RWPE1 (cell line): ENCODE data around the gene TNFRSF21.

Experiments
- CTCF ChIA-PET: fragments of 350-600 bp; sonication (Branson Sonifier 250); formaldehyde crosslinking; extraction: SDS; loops from one replicate; lab custom pipeline; 2021; lab: Yijun Ruan, JAX
- POLR2A ChIA-PET: fragments of 400-600 bp; formaldehyde crosslinking; extraction: SDS; loops from one replicate; lab custom pipeline; 2020; ENCODE audit warnings: antibody characterized with exemption; ENCODE audit not compliant: low non-redundant PET; lab: Yijun Ruan, JAX
- DNase-seq: peaks from one replicate; pipeline ENCODE4 v3.0.0; 2012; ENCODE audit warnings: low spot score
- H3K27ac ChIP-seq: fragments of 450-650 bp; 2 replicates; pipeline ENCODE4 v1.5.1; 2017
- TF ChIP-seq, protein P1 (sequence below): fragments of 450-650 bp; conservative IDR thresholded peaks from 2 replicates; pipeline ENCODE4 v1.5.1; 2017; ENCODE audit warnings: low read depth, mild to moderate bottlenecking

The TNFRSF21 gene

DNA sequence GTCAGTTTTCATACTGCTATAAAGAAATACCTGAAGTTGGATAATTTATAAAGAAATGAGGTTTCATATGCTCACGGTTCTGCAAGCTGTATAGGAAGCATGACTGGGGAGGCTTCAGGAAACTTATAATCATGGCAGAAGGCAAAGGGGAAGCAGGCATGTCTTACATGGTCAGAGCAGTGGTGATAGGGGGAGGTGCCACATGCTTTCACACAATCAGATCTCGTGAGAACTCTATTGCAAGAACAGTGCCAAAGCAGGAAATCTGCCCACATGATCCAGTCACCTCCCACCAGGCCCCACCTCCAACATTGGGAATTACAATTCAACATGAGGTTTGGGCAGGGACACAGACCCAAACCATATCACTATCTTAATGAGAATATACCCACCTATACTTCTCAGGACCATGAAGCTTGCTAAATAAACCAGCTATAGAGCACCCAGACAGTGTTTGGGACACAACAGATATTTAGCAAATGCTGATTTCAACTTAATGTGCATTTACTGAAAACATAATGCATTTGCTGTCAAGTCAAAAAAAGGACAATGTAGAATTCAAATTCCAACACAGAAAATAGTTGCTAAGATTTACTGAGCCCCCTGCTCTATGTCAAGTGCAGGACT is 63.8 kb downstream of the TNFRSF21 start:
- 0 out of 2 replicates have a peak overlapping the region, but pooled peaks have one; percentile 31 for H3K27ac ChIP-seq
- POLR2A ChIA-PET = no interaction called here
- CTCF ChIA-PET = interaction anchor here (0.6 kb wide), 1 partner anchor 1154 kb away, joined by 3 read pairs; no protein-coding TSS in a partner anchor
- TF ChIP-seq, protein P1, sequence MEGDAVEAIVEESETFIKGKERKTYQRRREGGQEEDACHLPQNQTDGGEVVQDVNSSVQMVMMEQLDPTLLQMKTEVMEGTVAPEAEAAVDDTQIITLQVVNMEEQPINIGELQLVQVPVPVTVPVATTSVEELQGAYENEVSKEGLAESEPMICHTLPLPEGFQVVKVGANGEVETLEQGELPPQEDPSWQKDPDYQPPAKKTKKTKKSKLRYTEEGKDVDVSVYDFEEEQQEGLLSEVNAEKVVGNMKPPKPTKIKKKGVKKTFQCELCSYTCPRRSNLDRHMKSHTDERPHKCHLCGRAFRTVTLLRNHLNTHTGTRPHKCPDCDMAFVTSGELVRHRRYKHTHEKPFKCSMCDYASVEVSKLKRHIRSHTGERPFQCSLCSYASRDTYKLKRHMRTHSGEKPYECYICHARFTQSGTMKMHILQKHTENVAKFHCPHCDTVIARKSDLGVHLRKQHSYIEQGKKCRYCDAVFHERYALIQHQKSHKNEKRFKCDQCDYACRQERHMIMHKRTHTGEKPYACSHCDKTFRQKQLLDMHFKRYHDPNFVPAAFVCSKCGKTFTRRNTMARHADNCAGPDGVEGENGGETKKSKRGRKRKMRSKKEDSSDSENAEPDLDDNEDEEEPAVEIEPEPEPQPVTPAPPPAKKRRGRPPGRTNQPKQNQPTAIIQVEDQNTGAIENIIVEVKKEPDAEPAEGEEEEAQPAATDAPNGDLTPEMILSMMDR = no peak
- no peak for DNase-seq

DNA sequence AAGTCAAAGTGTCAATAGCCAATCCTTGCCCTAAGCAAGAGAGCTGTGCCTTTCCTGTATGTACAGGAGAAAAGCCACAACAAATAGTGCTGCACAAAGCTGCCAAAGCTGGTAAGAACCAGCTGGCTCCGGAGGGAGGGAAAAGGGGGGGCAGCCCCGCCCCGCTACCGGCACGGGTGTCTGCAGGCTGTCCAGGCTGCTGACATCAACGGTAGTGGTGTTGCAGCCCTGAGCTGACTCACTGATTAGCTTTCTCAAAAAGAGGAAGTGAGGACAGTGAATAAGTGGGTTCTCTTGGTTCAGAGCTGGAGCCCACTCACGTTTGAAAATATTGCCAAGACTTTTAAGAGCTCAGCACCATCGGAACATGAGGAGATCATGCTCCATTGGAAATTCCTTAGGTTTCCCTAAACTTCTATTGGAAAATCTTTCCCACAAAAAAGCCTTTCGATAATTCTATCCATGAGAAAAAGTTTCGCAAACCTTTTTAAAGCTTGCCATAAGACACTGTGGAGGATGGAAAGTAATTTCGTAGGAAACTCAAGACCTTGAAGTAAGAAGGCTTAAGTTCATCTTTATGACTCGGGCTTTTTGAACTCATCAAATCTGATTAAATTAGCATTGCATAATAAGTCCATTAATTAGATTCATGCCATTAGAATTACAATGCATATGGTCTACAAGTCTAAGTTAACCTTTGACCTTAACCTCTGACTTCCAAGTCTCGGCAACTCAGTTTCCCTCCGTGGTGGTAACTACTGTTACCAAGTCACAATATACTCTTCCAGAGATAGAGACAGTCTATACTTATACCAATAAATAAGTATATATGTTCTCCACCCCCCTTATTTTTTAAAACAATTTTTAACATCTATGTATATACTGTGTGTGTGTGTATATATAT is 67.0 kb downstream of the TNFRSF21 start:
- TF ChIP-seq, protein P1 = no peak
- DNase-seq = peak; percentile 87
- CTCF ChIA-PET = interaction anchor here (0.6 to 0.9 kb wide), 3 partner anchors 36 to 394 kb away, joined by 3 to 4 read pairs (median 3); no protein-coding TSS in a partner anchor
- POLR2A ChIA-PET = no interaction called here
- peak overlapping the region; percentile 89 for H3K27ac ChIP-seq

DNA sequence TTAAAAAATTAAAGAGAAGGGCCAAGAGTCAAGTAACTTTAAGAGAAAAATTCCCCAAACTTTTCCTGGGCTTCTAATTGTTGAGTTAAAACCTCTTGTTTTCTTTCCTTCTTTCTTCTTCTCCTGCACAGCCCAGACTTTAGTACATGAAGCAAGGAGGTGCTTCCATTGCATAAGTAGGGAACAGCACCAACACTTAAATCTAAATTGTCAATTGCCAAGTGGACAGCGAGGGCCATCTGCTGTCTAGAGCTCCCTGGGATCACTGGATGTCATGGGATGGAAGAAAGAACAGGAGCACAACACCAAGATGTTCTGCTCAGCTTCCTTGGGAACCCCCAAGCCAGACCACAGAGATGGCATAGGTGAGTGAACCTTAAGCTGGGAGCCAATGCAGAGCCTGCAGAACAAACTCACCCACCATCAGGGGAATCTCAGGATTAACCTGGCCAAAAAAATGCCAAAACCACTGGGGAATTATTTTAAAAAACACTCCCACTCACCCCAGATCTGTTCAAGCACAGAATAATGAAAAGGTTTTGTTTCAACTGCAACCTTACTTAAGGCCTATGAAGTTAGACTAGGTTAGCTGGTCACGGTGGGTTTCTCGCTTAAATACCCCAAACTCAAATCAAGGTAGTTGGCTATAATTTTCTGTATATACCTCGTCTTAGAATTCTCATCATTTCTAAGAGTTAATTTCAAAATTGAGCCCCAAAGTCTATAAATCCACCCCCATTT is 67.8 kb downstream of the TNFRSF21 start:
- H3K27ac ChIP-seq = peak overlapping the region; percentile 89
- no peak for DNase-seq
- ChIA-PET POLR2A (no interaction called here), CTCF (interaction anchor here (0.9 kb wide), 1 partner anchor 35 kb away, joined by 3 read pairs; no protein-coding TSS in a partner anchor)
- TF ChIP-seq, protein P1 = no peak

DNA sequence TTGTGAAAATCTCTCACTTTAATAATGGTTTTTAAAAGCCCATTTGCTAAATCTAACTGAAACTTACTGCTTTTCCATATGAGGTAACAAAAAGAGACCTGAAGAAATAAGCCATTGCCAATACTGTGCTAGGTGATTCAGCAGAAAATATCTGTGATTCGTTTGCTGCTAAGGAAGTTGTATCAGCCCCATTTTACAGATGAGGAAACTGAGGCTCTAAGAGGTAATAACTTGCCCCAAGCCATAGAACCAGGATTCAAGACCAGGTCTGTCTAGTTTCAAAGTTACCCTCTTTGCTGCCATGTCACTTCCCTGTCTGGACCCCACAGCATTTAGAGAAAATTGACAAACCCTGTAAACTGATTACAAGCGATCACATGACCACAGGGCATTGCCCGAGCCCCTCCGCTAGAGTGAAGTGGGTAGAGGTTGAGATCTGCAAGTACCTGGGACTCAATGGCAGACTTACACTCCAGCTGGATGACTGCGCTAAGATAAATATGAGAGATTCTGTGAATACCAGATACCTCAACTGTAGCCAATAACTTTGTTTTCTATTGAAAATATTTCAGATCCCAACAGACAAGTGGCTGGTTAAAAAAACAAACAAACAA is 69.3 kb downstream of the TNFRSF21 start:
- CTCF ChIA-PET = no interaction called here
- H3K27ac ChIP-seq = no peak overlapping the region
- no peak for DNase-seq
- POLR2A ChIA-PET = no interaction called here
- TF ChIP-seq, protein P1 = no peak

DNA sequence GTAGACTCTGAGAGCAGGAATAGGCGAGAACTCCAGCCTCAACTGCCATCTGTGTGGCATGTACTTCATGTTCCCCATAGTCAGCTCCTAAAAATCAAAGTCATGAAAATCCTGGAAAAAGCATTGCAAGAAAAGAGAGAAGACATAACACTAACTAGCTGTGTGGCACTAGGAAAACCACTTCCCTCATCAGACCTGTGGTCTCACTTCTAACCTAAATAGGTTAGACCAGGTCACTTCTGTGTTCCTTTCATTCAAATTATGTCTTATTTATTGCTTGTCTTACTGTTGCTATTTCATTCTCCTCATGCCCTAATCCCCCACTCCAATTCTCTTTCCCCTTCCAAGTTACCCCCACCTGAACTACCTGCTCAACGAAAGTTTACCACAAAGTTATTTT is 70.2 kb downstream of the TNFRSF21 start:
- H3K27ac ChIP-seq = no peak overlapping the region
- TF ChIP-seq, protein P1 = no peak
- no peak for DNase-seq
- ChIA-PET CTCF (no interaction called here), POLR2A (no interaction called here)
